CD1c-positive myeloid dendritic cell (primary cell): ENCODE measurements around the gene NDRG4.

Experiments used
- DNase-seq: peaks from one replicate; pipeline ENCODE4 v3.0.0-alpha.2; 2016; ENCODE audit errors: extremely low spot score

Gene NDRG4

GRCh38 chr16:58493756-58494431 is 6.0 kb upstream of the NDRG4 start:
- DNase-seq: no peak

- DNase-seq: peak; percentile 75
Observed at GRCh38 chr16:58494981-58495520, 4.9 kb upstream of the NDRG4 start.

- DNase-seq: no peak
Observed at GRCh38 chr16:58495521-58496331, 4.2 kb upstream of the NDRG4 start.

GRCh38 chr16:58497468-58497867 is 2.5 kb upstream of the NDRG4 start:
- no peak for DNase-seq

GRCh38 chr16:58497935-58498334 is 2.0 kb upstream of the NDRG4 start:
- DNase-seq: no peak

- no peak for DNase-seq
Observed at GRCh38 chr16:58498341-58499091, 1.4 kb upstream of the NDRG4 start.

- no peak for DNase-seq
Observed at GRCh38 chr16:58499092-58499511, 841 bp upstream of the NDRG4 start.

GRCh38 chr16:58500430-58501241 is 693 bp downstream of the NDRG4 start:
- no peak for DNase-seq

GRCh38 chr16:58501242-58502131 is 1.5 kb downstream of the NDRG4 start:
- no peak for DNase-seq

- no peak for DNase-seq
Observed at GRCh38 chr16:58502217-58502921, 2.4 kb downstream of the NDRG4 start.

- DNase-seq: no peak
Observed at GRCh38 chr16:58503166-58503862, 3.4 kb downstream of the NDRG4 start.

- no peak for DNase-seq
Observed at GRCh38 chr16:58503863-58504688, 4.1 kb downstream of the NDRG4 start.

GRCh38 chr16:58506241-58507194 is 6.6 kb downstream of the NDRG4 start:
- no peak for DNase-seq

GRCh38 chr16:58507195-58507962 is 7.4 kb downstream of the NDRG4 start:
- DNase-seq: no peak

GRCh38 chr16:58507963-58508670 is 8.2 kb downstream of the NDRG4 start:
- DNase-seq: no peak
